ENCODE measurements around the gene PPT2.
"Not testable (repeated sequence)": the region's sequence is repeated elsewhere in the genome, so short reads cannot be mapped to it uniquely, and the experiment has no call there.

Gene PPT2

DNA sequence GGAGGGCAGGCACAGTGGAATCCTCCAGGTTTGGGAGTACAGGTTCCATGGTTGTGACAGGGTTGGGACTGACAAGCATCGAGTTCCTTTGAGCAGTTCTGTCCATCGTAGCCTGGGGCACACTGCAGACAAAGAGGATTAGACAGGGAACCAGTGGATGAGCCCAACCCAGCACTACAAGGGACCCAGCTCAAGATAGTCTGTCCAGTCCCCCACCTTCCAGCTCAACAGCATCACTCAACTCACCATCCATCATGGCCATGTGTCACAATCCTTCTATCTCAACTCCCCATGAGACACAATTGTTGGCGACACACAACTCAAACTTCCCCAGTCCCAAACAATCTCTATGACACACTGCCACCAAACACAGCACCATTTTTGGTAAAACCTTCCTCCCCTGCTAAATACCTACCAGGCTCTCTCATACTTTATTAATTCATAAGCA lies 50.4 kb downstream of the PPT2 start:
- no peak for DNase-seq (ENCODE audit: low read depth, low spot score)

DNA sequence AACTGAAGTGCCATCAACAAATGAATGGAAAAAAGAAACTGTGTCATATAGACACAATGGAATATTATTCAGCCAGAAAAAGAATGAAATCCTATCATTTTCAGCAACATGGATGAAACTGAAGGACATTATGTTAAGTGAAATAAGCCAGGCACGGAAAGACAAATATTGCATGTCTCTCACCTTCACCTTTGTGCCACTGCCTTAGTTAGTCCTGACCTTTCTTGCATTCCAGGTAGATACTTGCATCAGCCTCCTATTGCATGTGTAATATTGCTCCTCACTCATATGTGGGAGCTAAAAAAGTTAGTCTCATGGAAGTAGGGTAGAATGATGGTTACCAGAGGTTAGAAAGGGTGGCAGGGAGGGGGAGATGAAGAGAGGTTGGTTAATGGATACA lies 55.1 kb downstream of the PPT2 start:
- no peak for DNase-seq (ENCODE audit: low read depth, low spot score)

- DNase-seq (ENCODE audit: low read depth, low spot score), result no peak
Observed at GRCh38 chr6:32210191-32210601, 56.3 kb downstream of the PPT2 start.

DNA sequence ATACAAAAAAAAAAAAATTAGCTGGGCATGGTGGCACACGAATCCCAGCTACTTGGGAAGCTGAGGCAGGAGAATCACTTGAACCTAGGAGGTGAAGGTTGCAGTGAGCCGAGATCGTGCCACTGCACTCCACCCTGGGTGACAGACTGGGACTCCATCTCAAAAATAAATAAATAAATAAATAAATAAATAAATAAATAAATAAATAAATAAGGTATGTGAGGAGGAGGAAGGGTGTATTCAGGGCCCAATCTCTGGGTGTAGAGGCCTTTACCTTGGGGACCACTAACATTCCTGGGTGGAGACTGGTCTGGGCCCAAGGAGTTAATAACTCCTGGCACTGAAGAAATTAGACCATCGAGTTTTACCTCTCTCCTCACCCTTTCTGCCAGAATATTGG lies 57.5 kb downstream of the PPT2 start:
- not testable (repeated sequence) for DNase-seq (ENCODE audit: low read depth, low spot score)

- no peak for DNase-seq (ENCODE audit: low read depth, low spot score)
Observed at GRCh38 chr6:32212076-32212760, 58.3 kb downstream of the PPT2 start.

Data from brain pericyte (primary cell).